Upper lobe of left lung (tissue), 6 donors: Measurements from ENCODE around the gene SLC35E4. TPM values are rescaled to one million over a fixed set of nuclear protein-coding genes. Genes with fewer than 3 reads are reported as not detected.

Experiments
- ATAC-seq, 2 donors: fragments of 200-7000 bp; cut with Tn5 transposase; one replicate each; pipeline ENCODE4 v1.9.1; 2022; ENCODE audit warnings: mild to moderate bottlenecking in 2 of 2, moderate library complexity in 2 of 2; ENCODE audit not compliant: low FRiP score in 2 of 2
- DNase-seq, 2 donors: peaks; one replicate each; pipeline ENCODE4 v3.0.0-alpha.2; 2019 to 2020
- H3K27ac ChIP-seq, 4 donors: fragments of 200-600 bp; sonication (generic); one replicate each; pipeline ENCODE4 v1.5.1; 2016 to 2019
- H3K27me3 ChIP-seq, 4 donors: fragments of 200-600 bp; sonication (generic); one replicate each; pipeline ENCODE4 v1.5.1; 2017 to 2019
- H3K36me3 ChIP-seq, 4 donors: fragments of 200-600 bp; sonication (generic); one replicate each; pipeline ENCODE4 v1.5.1; 2016 to 2019
- H3K4me1 ChIP-seq, 4 donors: fragments of 200-600 bp; sonication (generic); one replicate each; pipeline ENCODE4 v1.5.1; 2018 to 2019
- H3K4me3 ChIP-seq, 4 donors: fragments of 200-600 bp; sonication (generic); one replicate each; pipeline ENCODE4 v1.5.1; 2017 to 2019; ENCODE audit warnings: mild to moderate bottlenecking in 2 of 4, moderate library complexity in 1 of 4
- H3K9me3 ChIP-seq, 4 donors: fragments of 200-600 bp; sonication (generic); one replicate each; pipeline ENCODE4 v1.5.1; 2018 to 2019
- CTCF ChIP-seq, 6 experiments: fragments of 450-650 bp in 4 of 6; fragments of 200-600 bp in 2 of 6; sonication (generic) in 2 of 6; IDR thresholded peaks; one replicate each; pipeline ENCODE4 v1.5.1; 2016 to 2019; ENCODE audit warnings: antibody characterized with exemption in 6 of 6
- EP300 ChIP-seq, 4 donors: sonication (generic); formaldehyde crosslinking; IDR thresholded peaks; one replicate each; pipeline ENCODE4 v1.5.1; 2017; ENCODE audit warnings: antibody characterized with exemption in 4 of 4, control low read depth in 2 of 4
- POLR2A ChIP-seq, 4 donors: fragments of 450-650 bp; IDR thresholded peaks; one replicate each; pipeline ENCODE4 v1.5.1; 2016 to 2017; ENCODE audit warnings: antibody characterized with exemption in 4 of 4, mild to moderate bottlenecking in 2 of 4
- POLR2AphosphoS5 ChIP-seq, 2 donors: sonication (generic); formaldehyde crosslinking; IDR thresholded peaks; one replicate each; pipeline ENCODE4 v1.5.1; 2017; ENCODE audit warnings: antibody characterized with exemption in 2 of 2
- WGBS, 2 donors: methylation state at CpG; one replicate each; pipeline ENCODE4 v1.1.5; 2017 to 2018; 5-methylcytosine and 5-hydroxymethylcytosine counted together
- total RNA-seq, 6 donors: library from RNA; depleted of rRNA in 4 of 6; stranded (reverse); fragments of >200 nt in 4 of 6; gene quantifications; one replicate each; pipeline versions ENCODE4 v1.1.0 to v1.2.1, GENCODE V29; 2016 to 2021
- donor health status: DM: no; HTN: no; CAD: no; lungs with moderate emphysema.
- donor health status: DM: no; HTN: yes; CAD: no; lungs with severe emphysema.

SLC35E4 gene
- total RNA-seq, 6 donors from 2014 or later: 1.3 to 14.7 (median 5.8) TPM

GRCh38 chr22:30665266-30665665 is 29.7 kb downstream of the SLC35E4 start:
- ATAC-seq: no peak
- Histone ChIP-seq H3K27me3 (no peaks in the 10 kb centered on the region), H3K4me3 (no peak overlapping the region), H3K27ac (peak overlapping the region in 1 of 4 donors; percentile 30), H3K4me1 (peaks cover 10 to 36% (median 21%) of the 10 kb centered on the region in 4 donors), H3K36me3 (peaks cover 0 to 23% (median 16%) of the 10 kb centered on the region in 4 donors), H3K9me3 (no peaks in the 10 kb centered on the region)
- 70 to 82% methylated on average over 2 of the region's 2 CpGs for WGBS, 2 donors
- DNase-seq: no peak
- TF ChIP-seq EP300 (IDR thresholded peaks at IDR 0.05) (no peak), POLR2AphosphoS5 (IDR thresholded peaks at IDR 0.05) (no peak), POLR2A (IDR thresholded peaks at IDR 0.05) (no peak), CTCF (IDR thresholded peaks at IDR 0.05) (no peak)

GRCh38 chr22:30665786-30666185 is 30.2 kb downstream of the SLC35E4 start:
- Histone ChIP-seq H3K9me3 (no peaks in the 10 kb centered on the region), H3K4me1 (peaks cover 10 to 36% (median 21%) of the 10 kb centered on the region in 4 donors), H3K4me3 (peak overlapping the region in 1 of 4 donors; percentile 68), H3K36me3 (peaks cover 0 to 23% (median 16%) of the 10 kb centered on the region in 4 donors), H3K27ac (no peak overlapping the region), H3K27me3 (no peaks in the 10 kb centered on the region)
- no peak for DNase-seq
- TF ChIP-seq POLR2A (IDR thresholded peaks at IDR 0.05) (no peak), CTCF (IDR thresholded peaks at IDR 0.05) (no peak), EP300 (IDR thresholded peaks at IDR 0.05) (no peak), POLR2AphosphoS5 (IDR thresholded peaks at IDR 0.05) (no peak)
- ATAC-seq: no peak
- WGBS, 2 donors: 82 to 94% methylated on average over 4 of the region's 4 CpGs

GRCh38 chr22:30667107-30667493 is 31.5 kb downstream of the SLC35E4 start:
- peak overlapping the region; percentile 29 to 85 (median 76) for H3K4me3 ChIP-seq
- no peak for ATAC-seq
- peaks cover 10 to 36% (median 21%) of the 10 kb centered on the region in 4 donors for H3K4me1 ChIP-seq
- no peaks in the 10 kb centered on the region for H3K9me3 ChIP-seq
- no peaks in the 10 kb centered on the region for H3K27me3 ChIP-seq
- no peak for DNase-seq
- H3K36me3 ChIP-seq: peaks cover 0 to 18% (median 16%) of the 10 kb centered on the region in 4 donors
- H3K27ac ChIP-seq: peak overlapping the region; percentile 50 to 80 (median 70)
- WGBS, 2 donors: 0 to 1% methylated on average over 17 to 18 of the region's 18 CpGs
- TF ChIP-seq POLR2AphosphoS5 (IDR thresholded peaks at IDR 0.05) (no peak), POLR2A (IDR thresholded peaks at IDR 0.05) (no peak), EP300 (IDR thresholded peaks at IDR 0.05) (no peak), CTCF (IDR thresholded peaks at IDR 0.05) (no peak)

GRCh38 chr22:30667494-30668385 is 32.2 kb downstream of the SLC35E4 start, which contains the start of gene DUSP18:
Gene DUSP18 (minus strand): TSS chr22:30667875. CDS start chr22:30664003, 3,872 bp downstream.
- WGBS, 2 donors: 0 to 2% methylated on average over 18 to 48 of the region's 77 CpGs
- H3K36me3 ChIP-seq: peaks cover 0 to 12% (median 10%) of the 10 kb centered on the region in 4 donors
- H3K9me3 ChIP-seq: no peaks in the 10 kb centered on the region
- peak in 3 of 4 donors; percentile 38 to 75 (median 59) for TF ChIP-seq POLR2A (IDR thresholded peaks at IDR 0.05)
- peak in 5 of 6 experiments; percentile 45 to 90 (median 72) for TF ChIP-seq CTCF (IDR thresholded peaks at IDR 0.05)
- peak; percentile 67 to 83 for TF ChIP-seq POLR2AphosphoS5 (IDR thresholded peaks at IDR 0.05)
- TF ChIP-seq EP300 (IDR thresholded peaks at IDR 0.05): no peak
- peak within 1 kb of the TSS; percentile 50 to 80 (median 70) for H3K27ac ChIP-seq
- ATAC-seq (peak; percentile 97 to 98), DNase-seq (peak; percentile 97 to 99)
- H3K4me3 ChIP-seq: peak within 1 kb of the TSS; percentile 29 to 85 (median 76)
- H3K27me3 ChIP-seq: no peaks in the 10 kb centered on the region
- peaks cover 10 to 36% (median 21%) of the 10 kb centered on the region in 4 donors for H3K4me1 ChIP-seq
